ENCODE measurements around the gene DEFB124.
"Not testable (repeated sequence)": the region's sequence is repeated elsewhere in the genome, so short reads cannot be mapped to it uniquely, and the experiment has no call there.

DEFB124 gene

DNA sequence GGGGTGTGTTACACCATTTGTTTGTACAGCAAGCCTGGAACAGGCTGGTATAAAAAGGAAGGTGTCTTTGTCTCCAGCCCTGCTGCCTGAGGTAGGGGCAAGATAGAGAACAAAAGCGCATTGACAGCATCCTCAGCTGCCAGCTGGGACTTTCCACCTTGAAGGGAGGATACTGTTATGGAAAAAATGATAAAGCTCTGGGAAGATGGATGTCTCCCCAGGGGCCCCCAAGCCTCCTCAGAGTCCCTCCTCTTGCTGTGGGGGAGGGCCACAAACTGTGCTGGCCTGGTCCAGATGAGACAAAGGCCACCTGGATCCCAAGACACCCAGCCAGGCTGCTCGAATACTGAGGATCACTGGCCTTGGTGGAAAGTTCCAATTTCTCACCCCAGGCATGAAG lies 13.2 kb upstream of the DEFB124 start:
- no peak for DNase-seq

DNA sequence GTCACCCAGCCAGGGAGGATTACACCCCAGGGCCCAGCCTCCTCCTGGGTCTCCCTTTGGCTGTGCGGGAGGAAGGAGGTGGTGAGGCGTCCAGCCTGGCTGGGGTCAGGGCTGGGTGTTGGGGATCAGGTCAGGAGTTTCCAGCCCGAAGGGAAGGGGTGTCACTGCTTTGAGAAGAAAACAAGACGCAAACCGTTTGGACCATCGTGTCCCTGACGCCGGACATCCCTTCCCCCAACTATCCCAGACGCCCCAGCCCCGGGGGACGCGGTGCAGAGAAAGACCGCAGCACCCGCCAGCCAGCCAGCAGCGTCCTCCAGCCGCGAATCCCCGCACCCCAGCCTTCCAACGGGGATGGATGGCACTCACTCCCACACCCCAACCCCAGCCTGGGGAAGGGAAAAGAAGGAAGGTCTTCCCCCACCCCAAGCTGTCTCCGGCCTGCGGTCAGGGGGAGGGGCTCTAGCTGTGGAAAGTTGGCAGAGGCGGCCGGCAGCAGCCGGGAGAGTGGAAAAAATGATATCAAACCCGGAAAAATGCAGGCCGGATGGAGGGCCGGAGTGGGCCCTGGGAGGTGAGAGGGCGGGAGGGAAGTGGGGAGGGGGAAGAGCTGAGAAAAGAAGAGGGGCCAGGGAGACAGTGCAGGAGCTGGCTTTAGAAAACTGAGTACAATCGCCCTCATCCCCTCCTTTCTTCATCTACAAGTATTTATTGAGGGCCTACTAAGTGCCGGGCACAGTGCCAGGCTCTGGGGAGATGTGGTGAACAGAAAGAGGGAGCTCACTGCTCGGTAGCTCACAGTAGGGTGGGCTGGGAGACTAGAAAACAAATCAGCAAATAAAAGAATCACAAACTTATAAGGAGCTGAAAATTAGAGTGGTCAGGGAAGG lies 10.8 kb upstream of the DEFB124 start:
- DNase-seq = no peak

DNA sequence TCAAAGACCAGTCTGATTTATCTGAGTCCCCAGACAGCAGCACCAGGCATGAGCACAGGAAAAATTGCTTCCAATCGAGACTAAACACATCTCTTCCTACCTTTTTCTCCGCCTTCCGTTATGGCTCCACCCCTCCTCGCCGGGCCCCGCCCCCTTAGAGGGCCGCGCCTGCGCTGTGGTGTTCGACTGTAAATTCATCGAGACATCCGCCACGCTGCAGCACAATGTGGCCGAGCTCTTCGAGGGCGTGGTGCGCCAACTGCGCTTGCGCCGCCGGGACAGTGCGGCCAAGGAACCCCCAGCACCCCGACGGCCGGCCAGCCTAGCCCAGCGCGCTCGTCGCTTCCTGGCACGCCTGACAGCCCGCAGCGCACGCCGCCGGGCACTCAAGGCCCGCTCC lies 9.1 kb upstream of the DEFB124 start:
- DNase-seq = no peak

GRCh38 chr20:31476643-31477215 lies 1.8 kb upstream of the DEFB124 start:
- DNase-seq = no peak

DNA sequence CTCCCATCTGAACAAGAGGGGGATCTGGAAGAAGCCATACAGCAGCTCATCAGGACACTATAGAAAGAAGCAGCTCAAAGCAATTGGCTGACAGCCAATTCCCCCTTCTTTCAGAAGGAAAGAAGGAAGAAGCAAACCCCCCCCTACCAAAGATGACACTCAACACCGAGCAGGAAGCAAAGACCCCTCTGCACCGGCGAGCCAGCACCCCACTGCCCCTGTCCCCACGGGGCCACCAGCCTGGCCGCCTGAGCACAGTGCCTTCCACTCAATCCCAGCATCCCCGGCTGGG lies 1.3 kb upstream of the DEFB124 start:
- no peak for DNase-seq

DNA sequence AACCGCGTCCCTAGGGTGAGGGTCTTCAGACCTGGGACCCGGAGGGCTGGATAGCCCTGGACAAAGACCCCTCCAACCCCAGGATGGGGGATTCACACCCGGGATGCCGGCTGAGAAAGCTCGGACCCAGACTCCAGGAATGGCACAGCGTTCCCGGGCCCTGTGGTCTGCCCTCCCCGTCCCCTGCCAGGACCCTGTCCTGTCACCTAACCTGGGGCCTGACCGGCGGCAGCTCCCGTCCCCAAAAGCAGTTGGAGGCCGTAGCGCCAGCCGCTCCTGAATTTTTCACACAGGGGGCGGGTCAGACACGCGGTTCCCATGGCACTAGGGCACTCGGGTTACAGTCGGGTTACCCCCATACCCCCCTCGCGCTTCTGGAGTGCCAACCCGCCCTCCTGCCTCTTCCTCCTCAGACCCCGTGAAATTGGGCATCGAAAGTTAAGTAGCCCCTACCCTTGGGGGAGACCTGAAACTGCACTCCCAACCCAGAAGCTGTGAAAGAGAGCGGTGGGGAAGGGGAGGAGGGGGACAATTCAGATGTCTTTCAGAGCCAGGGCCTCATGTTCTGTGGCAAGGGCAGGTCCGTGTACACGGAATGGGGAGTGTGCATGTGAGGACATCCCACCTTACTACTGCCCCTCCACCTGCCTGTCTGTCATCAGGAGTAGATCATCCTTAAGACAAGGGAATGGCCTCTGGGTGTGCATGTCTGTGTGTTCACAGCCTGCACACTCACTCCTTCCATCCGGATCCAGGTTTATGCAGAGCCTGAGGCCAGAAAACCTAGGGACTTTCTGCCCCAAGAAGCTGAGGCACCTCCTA lies 756 bp upstream of the DEFB124 start:
- no peak for DNase-seq

DNA sequence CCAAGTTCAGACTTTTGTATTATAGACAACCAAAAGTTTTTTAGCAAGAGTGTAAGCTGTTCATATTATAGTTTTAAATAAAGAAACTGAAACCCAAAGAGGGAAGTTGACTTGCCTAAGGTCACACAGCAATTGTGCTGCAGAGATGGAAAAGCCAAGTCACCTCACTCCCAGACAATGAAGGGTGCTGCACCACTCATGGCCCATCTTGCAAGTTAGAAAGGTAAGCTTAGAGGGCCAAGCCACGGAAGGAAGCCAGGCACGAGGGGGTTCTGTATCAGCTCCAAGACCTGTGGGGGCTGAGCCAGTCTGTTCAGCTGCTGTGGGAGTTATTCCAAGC lies 860 bp downstream of the DEFB124 start:
- no peak for DNase-seq

GRCh38 chr20:31473331-31474096 lies 1.4 kb downstream of the DEFB124 start:
- no peak for DNase-seq

- no peak for DNase-seq
Measured at GRCh38 chr20:31472395-31473330, 2.3 kb downstream of the DEFB124 start.

DNA sequence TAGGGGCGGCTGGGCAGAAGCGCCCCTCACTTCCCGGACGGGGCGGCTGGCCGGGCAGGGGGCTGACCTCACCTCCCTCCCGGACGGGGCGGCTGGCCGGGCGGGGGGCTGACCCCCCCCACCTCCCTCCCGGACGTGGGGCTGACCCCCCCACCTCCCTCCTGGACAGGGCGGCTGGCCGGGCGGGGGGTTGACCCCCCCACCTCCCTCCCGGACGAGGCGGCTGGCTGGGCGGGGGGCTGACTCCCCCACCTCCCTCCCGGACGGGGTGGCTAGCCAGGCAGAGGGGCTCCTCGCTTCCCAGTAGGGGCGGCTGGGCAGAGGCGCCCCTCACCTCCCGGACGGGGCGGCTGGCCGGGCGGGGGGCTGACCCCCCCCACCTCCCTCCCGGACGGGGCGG lies 4.0 kb downstream of the DEFB124 start:
- not testable (repeated sequence) for DNase-seq

GRCh38 chr20:31454361-31454760 lies 20.6 kb downstream of the DEFB124 start:
- DNase-seq = no peak

- no peak for DNase-seq
Measured at GRCh38 chr20:31452575-31452974, 22.4 kb downstream of the DEFB124 start.

GRCh38 chr20:31449511-31450414 lies 25.2 kb downstream of the DEFB124 start:
- no peak for DNase-seq

DNA sequence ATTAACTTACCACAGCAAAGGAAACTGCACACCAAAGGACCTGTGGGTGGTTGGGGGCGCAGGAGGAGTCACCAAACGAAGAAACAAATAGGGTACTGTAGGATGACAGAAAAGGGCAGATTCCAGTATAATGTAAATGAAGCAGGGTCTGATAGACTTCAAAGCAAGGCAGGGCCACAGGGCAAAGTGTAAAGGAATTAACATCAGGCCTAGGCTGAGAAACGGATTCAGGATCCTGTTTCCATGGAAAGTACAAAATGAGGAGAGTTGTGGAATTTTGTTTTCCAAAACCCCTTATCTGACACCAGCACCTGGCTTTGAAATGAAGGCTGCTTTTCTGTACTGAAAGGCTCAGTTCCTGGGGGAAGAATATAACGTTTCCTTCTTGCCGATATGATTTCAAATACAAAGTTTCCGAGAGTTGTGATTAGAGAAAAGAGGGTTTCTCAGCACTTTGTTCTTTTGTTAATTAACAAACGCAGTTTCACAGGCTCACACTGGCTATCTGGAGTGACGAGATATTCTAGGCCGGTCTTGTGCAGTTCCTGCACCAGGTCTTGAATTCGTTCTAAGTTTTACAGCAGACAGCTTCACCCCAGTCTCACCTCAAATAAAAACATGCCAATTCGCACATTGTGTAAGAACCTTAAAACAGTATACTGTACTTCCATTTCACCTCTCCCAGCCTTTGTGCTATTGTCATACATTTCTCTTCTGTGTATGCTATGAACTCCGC lies 28.7 kb downstream of the DEFB124 start:
- DNase-seq = no peak

DNA sequence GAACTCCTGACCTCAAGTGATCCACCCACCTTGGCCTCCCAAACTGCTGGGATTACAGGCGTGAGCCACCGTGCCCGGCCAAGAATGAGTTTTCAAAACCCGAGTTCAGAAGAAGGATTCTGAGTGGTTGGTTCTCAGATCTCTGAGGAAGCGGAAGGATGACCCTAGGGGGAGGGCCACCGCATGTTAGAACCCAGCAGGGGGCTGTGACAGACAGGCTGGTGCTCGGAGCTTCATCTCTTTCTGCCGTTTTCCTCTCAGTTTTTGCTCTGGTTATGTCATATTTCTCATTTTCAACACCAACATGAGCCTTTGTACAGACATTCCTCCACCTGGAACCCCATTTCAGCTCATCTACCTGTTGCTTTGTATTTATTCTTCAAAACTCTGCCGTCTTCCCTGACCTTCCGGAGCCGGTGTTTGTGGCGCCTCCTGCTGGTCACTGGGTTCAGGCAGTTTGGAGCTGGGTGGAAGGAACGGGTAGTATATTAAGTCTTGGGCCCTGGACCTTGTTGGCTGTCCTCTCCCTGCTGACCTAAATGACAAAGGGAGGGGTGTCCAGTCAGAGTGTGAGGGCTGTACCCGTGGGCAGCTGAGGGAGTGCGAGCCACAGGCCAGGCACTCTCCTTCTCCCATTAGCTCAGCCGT lies 34.8 kb downstream of the DEFB124 start, which contains the start of gene DEFB123:
Gene DEFB123, plus strand, starts transcription at position 621 of the 648 bp plus-strand sequence. CDS start 67 bp downstream, outside the sequence.
- DNase-seq = no peak

GRCh38 chr20:31430568-31431115 lies 44.3 kb downstream of the DEFB124 start:
- no peak for DNase-seq

DNA sequence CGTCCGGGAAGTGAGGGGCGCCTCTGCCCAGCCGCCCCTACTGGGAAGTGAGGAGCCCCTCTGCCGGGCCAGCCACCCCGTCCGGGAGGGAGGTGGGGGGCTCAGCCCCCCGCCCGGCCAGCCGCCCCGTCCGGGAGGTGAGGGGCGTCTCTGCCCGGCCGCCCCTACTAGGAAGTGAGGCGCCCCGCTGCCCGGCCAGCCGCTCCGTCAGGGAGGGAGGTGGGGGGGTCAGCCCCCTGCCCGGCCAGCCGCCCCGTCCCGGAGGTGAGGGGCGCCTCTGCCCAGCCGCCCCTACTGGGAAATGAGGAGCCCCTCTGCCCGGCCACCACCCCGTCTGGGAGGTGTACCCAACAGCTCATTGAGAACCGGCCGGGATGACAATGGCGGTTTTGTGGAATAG lies 47.4 kb downstream of the DEFB124 start:
- DNase-seq = not testable (repeated sequence)

DNA sequence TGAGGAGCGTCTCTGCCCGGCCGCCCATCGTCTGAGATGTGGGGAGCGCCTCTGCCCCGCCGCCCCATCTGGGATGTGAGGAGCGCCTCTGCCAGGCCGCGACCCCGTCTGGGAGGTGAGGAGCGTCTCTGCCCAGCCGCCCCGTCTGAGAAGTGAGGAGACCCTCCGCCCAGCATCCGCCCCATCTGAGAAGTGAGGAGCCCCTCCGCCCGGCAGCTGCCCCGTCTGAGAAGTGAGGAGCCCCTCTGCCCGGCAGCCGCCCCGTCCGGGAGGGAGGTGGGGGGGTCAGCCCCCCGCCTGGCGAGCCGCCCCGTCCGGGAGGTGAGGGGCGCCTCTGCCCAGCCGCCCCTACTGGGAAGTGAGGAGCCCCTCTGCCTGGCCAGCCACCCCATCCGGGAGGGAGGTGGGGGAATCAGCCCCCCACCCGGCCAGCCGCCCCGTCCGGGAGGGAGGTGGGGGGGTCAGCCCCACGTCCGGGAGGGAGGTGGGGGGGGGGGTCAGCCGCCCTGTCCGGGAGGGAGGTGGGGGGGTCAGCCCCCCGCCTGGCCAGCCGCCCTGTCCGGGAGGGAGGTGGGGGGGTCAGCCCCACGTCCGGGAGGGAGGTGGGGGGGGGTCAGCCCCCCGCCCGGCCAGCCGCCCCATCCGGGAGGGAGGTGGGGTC lies 47.9 kb downstream of the DEFB124 start:
- DNase-seq = not testable (repeated sequence)

DNA sequence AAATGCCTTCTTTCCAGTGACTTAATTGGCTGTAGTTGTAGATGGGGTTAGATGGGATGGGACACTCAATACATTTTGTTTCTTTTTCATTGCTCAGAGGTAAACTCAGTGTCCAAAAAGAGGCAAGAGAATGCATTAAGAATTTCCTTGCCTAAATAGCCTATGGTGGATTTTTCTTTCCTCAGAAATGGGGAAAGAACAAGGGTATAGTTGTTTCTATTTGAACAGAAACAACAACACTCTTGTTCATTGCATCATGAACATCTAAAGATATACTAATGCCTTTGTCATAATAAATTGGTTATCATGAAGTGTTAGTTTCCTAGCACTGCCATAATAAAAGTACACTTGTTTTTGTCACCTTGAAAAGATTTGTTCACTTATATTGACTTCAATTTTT lies 49.1 kb downstream of the DEFB124 start:
- no peak for DNase-seq
